GM12872 (cell line): Measurements from ENCODE around the gene RBM33.

Experiments used
- TF ChIP-seq, protein P1 (sequence below): IDR thresholded peaks from 3 replicates; pipeline ENCODE4 v1.5.1; 2011; ENCODE audit warnings: low read depth, mild to moderate bottlenecking, low read length, moderate library complexity; ENCODE audit not compliant: insufficient read depth

The RBM33 gene

DNA sequence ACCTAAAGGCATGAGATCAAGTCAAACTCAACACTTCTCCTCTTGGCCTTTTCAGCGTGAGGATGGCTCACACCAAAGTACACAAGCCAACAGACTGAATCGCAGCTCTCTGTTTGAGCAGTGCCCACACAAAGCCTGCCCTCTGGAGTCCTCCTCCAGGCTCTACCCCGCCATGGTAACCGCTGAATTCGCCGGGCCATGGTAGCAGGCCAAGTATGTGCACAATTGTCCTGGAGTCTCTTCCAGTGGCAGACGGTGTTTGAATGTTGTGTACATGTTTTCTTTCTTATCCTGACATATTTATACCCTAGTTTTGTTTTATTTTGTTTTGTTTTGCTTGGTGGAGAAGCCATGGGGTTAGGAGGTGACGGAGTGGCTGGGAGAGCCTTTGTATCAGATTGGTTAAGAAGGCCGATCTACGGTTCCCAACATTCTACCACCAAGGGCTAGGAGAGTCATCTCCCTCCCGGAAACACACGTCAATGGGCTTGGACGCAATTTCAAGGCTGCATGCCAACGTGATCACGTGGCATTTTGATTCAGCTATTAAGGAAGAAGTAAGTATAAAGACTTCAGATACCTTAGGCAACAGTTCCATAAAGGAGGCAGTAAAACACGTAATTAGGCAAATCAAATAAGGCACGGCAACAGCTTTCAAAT lies 179.9 kb downstream of the RBM33 start:
- TF ChIP-seq, protein P1, sequence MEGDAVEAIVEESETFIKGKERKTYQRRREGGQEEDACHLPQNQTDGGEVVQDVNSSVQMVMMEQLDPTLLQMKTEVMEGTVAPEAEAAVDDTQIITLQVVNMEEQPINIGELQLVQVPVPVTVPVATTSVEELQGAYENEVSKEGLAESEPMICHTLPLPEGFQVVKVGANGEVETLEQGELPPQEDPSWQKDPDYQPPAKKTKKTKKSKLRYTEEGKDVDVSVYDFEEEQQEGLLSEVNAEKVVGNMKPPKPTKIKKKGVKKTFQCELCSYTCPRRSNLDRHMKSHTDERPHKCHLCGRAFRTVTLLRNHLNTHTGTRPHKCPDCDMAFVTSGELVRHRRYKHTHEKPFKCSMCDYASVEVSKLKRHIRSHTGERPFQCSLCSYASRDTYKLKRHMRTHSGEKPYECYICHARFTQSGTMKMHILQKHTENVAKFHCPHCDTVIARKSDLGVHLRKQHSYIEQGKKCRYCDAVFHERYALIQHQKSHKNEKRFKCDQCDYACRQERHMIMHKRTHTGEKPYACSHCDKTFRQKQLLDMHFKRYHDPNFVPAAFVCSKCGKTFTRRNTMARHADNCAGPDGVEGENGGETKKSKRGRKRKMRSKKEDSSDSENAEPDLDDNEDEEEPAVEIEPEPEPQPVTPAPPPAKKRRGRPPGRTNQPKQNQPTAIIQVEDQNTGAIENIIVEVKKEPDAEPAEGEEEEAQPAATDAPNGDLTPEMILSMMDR = no peak

DNA sequence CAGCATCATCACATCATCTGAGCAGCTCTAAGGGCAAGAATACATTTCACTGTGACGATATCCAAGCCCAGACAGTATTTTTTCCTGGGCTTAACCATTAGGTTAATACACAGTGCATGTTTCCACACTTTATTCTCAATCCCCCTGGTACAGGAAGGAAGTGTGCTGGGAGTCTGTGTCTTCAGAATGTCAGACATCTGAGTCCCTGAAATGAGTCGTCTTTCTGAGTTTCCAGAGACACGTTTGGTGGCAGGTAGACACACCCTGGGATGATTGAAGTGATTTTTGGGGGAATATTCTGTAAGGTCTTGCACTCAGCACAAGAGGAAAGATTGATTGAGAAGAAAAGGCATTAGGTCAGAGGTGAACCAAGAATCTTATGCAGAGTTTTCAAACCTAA lies 180.9 kb downstream of the RBM33 start:
- TF ChIP-seq, protein P1 = no peak

DNA sequence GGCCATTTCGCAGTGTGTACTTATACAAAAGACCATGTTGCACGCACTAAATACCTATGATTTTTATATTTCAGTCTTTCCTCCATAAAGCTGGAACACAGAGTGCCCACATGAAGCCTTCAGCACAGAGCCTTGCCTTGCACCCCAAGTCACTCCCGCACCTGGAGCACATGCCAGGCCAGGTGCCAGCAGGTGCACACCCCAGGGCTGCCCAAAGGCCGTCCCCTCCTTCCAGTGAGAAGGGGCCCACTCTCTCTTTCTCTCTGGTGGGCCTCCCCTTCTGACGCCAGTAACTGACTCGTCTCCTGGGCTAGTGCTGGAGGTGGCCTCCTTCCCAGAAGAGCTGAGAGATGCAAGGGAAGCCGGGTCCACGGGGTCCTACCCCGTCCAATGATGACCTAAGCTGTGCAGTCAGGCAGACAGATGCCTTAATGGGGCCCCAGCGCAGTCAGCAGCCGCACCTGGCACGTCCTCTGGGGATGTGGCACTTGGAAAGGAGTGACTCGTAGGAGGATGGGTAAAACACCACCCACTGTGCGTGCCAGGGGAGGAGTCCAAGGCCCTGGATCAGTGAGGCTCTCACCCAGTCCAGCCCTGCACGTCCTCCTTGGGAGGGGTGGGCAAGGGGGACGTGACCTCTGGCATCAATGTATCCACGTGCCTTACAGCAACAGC lies 185.5 kb downstream of the RBM33 start:
- TF ChIP-seq, protein P1 = no peak
